GM10847 (cell line): ENCODE results near the gene PA2G4.

ENCODE experiments used
- POLR2A ChIP-seq: IDR thresholded peaks from 2 replicates; pipeline ENCODE4 v1.6.1; 2011; ENCODE audit not compliant: insufficient read length; ENCODE audit errors: extremely low read depth

PA2G4 gene

DNA sequence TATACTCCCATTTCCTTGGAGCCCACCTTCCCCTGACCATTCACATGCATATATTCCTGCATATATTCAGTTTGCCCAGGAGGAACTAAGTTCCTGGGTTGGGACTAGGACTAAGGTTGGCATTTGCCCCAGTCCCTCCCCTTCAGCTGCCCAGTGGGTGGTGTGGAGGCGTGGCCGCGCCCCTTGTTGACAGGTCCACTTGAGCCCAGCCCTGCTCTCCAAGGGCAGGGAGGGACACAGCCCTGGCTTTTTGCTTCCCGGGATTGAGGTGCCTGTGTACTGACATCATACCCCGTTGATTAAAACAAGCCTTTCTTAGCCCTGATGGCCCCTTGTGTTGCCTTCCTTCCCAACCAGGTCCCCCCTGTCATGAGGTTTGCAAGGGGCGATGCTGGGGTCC, 17.1 kb upstream of the PA2G4 start:
- no peak for TF ChIP-seq POLR2A

- TF ChIP-seq POLR2A, result no peak
Observed at GRCh38 chr12:56097738-56098137, 6.6 kb upstream of the PA2G4 start.

DNA sequence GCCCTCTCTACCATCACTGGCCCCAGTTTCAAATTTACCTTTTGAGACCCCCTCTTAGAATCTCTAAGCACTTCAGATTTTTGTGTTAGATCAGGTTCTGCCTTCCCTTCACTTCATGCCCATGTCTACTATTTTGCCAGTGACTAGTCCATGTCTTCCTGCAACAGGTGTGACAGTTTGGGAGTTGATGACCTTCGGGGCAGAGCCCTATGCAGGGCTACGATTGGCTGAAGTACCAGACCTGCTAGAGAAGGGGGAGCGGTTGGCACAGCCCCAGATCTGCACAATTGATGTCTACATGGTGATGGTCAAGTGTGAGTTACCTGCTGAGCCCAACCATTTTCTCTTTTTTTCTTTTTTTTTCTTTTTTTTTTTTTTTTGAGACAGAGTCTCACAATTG, 5.8 kb upstream of the PA2G4 start:
- TF ChIP-seq POLR2A, result no peak

DNA sequence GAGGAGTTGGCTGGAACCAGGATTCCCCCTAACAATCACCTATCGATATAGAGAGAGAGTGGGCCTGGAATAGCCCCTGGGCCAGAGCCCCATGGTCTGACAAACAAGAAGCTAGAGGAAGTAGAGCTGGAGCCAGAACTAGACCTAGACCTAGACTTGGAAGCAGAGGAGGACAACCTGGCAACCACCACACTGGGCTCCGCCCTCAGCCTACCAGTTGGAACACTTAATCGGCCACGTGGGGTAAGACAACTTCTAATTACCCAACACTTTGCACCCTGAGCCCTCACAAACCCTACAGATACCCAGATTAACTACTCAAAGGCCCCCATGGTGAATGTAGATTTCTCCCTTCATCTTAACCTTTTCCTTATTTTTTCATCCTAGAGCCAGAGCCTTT, 4.6 kb upstream of the PA2G4 start:
- TF ChIP-seq POLR2A, result no peak

DNA sequence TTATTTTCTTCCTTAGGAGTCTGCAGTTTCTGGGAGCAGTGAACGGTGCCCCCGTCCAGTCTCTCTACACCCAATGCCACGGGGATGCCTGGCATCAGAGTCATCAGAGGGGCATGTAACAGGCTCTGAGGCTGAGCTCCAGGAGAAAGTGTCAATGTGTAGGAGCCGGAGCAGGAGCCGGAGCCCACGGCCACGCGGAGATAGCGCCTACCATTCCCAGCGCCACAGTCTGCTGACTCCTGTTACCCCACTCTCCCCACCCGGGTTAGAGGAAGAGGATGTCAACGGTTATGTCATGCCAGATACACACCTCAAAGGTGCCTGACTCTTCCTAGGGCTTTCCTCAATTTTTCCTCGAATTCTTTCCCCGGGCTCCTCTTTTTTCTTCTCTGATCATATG, 3.3 kb upstream of the PA2G4 start:
- TF ChIP-seq POLR2A, result no peak

- TF ChIP-seq POLR2A, result no peak
Observed at GRCh38 chr12:56102683-56103065, 1.7 kb upstream of the PA2G4 start.

DNA sequence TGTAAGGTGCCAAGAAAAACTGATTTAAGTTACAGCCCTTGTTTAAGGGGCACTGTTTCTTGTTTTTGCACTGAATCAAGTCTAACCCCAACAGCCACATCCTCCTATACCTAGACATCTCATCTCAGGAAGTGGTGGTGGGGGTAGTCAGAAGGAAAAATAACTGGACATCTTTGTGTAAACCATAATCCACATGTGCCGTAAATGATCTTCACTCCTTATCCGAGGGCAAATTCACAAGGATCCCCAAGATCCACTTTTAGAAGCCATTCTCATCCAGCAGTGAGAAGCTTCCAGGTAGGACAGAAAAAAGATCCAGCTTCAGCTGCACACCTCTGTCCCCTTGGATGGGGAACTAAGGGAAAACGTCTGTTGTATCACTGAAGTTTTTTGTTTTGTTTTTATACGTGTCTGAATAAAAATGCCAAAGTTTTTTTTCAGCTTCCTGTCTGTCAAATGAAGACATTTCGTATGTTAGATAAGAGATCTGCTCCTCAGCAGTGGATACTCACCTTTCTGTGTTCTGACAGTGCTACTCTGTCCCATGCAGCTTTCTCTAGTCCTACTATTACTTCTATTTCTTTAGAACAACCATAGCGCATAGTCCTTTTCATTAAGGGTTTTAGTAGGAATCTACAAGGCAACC, 1.2 kb upstream of the PA2G4 start:
- no peak for TF ChIP-seq POLR2A

GRCh38 chr12:56103823-56104108, 593 bp upstream of the PA2G4 start:
- no peak for TF ChIP-seq POLR2A

DNA sequence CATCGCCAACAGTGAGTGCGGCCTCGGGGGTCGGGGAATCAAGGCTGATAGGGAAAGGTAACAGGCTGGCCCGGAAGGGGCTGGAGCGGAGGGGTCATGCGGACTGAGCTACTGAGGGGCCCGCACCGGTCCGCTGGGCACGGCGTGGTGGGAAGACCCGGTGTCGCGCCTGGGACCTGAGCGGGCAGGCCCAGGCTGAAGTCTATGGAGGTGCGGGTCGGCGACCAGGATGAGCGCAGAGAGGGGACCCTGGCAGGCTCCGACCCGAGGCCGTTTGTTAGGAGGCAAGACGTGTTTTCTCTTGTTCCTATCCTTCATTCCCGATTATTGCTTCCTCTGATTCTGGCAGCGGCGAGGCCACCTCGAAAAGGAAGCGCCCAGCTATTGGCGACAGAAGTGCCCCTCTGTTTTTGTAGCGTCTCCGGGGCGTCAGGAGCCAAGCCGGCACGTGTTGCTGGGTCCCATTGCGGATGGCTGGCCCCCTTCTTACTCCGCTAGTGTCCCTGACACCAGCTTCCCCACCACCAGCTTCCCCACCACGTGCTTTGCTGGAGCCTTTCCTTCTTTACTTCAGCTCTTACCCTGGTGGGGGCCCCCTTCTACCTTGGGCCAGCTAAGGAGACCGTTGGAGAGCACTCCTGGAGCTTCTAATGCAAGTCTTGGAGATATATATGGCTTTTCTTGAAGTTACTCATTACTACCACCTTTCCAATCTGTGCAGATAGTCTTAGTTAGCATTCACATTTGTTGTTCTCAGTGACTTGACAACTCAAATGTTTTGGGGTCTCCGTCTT, 653 bp downstream of the PA2G4 start:
- no peak for TF ChIP-seq POLR2A

DNA sequence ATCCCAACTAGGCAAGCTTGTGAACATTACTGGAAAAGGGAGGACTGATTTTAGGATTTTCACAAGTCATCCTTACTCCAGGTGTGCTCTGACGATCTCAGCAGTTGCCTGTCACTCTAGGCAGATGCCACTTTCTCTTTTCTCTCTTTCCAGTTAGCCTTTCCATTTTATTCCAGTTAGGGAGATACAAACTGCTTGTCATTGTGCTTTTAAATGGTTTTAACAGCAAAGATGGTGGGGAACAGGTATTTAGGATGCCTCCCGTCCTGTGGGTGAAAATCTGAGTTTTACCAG, 1.2 kb downstream of the PA2G4 start:
- no peak for TF ChIP-seq POLR2A

DNA sequence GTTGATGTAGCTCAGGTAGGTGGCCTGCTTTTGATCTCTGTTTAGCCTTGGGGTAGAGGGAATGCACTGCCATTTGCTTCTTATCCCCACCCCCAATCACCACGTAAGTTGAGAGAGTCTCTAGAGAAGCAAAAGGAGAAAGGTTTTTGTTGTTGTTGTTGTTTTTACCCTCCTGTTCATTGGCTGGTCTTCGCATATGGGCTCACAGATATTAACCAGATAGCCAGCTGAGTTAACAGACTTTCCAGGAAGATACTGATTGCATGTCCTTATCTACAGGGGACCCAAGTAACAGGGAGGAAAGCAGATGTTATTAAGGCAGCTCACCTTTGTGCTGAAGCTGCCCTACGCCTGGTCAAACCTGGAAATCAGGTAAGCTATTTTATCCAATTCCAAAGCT, 2.9 kb downstream of the PA2G4 start:
- no peak for TF ChIP-seq POLR2A

- TF ChIP-seq POLR2A, result no peak
Observed at GRCh38 chr12:56110571-56110970, 6.2 kb downstream of the PA2G4 start.

DNA sequence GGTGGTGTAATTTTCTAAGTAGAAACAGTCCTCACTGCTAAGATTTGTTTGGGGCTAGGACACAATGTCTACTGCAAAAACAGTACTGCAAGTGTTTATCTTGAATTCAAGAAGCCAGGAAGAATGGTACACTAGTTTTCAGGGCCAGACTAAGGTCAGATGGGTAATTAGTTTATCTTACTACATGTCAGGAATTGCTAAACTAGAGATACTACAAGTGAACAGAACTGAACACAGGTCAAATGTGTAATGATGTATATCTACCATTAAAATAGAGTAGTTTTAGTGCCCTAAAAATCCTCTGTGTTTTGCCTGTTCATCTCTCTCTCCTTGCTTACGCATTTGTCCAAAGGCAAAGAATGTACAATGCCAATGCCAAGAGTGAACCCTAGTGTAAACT, 9.7 kb downstream of the PA2G4 start:
- TF ChIP-seq POLR2A, result no peak

DNA sequence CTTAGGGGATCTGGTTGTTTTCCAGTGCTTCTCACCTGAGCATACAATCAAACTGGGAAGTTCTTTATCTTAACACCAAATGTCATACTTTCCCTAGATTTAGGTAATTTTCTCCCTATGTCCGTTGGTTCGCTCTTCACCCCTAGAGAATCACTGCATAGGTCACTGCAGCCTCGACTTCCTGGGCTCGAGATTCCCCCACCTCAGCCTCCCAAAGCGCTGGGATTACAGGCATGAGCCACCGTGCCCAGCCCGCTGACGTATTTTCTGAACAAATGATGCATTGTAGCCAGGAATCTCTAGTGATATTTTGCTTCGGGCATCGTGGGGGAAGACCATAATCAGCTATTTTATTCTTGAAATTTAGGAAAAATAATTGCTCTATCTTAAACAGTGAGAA, 11.0 kb downstream of the PA2G4 start:
- TF ChIP-seq POLR2A, result no peak

DNA sequence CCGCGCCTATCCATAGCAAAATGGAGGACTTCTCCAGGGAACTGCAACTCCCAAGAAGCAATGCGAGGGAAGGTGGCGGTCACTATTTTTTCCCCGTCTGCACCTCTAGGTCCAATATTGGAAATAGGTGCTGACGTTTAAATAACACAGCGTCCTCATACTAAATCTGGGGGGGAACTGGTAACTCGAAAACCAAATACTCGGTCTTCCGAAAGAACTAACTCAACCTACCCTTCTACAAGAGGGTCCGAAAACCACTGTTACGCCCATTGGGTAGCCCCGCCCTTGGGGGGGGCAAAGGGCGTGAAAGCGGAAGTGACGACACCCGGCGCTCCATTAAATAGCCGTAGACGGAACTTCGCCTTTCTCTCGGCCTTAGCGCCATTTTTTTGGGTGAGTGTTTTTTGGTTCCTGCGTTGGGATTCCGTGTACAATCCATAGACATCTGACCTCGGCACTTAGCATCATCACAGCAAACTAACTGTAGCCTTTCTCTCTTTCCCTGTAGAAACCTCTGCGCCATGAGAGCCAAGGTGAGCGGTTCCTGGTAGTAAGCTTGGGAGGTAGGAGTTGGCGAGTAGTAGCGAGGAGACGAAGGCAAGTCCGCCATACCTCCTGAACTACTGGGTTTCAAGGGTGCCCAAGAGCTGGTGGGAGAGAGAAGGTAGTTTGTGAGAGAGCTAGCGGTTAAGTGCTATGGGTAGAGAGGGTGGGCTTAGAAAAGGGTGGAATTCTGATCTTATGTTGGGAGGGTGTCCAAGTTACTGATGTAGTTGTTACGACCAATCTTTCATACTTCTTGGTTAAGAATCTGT, 12.1 kb downstream of the PA2G4 start, which contains the start of gene RPL41:
RPL41 (plus strand) TSS at position 367 of the 815 bp plus-strand sequence.
- peak; percentile 97 for TF ChIP-seq POLR2A
